IMR-90 (cell line): Measurements from ENCODE around the gene ZSWIM8. TPM values are rescaled to one million over a fixed set of nuclear protein-coding genes. Genes with fewer than 3 reads are reported as not detected.

ENCODE experiments used
- ATAC-seq: fragments of 200-7000 bp; cut with Tn5 transposase; 2 replicates; pipeline ENCODE4 v1.9.1; 2020; ENCODE audit warnings: low read depth, mild to moderate bottlenecking, moderate library complexity
- BruUV-seq: library from RNA; stranded (reverse); fragments of 400-500 nt; replicated peaks from 2 replicates; lab custom pipeline; 2021; lab: Mats Ljungman, UMichigan
- CTCF ChIA-PET: fragments of 300-600 bp; formaldehyde crosslinking; extraction: SDS; loops from one replicate; lab custom pipeline; 2021; ENCODE audit warnings: antibody characterized with exemption; lab: Yijun Ruan, JAX
- POLR2A ChIA-PET: fragments of 300-600 bp; sonication (Branson Sonifier 250); formaldehyde crosslinking; loops from one replicate; lab custom pipeline; 2022; ENCODE audit warnings: antibody characterized with exemption; ENCODE audit not compliant: unreplicated experiment; lab: Charles Lee
- DNase-seq: peaks from one replicate; pipeline ENCODE4 v3.0.0; 2013
- H2AFZ ChIP-seq: replicated peaks from 2 replicates; pipeline ENCODE3; 2013; ENCODE audit warnings: low read length, mild to moderate bottlenecking; ENCODE audit not compliant: poor library complexity
- H2AK5ac ChIP-seq: 2 replicates; pipeline ENCODE4 v1.6.1; 2013; ENCODE audit warnings: low read depth, low read length, inconsistent platforms
- H2AK9ac ChIP-seq: replicated peaks from 2 replicates; pipeline ENCODE3; 2013; ENCODE audit warnings: mild to moderate bottlenecking, low read depth, low read length, moderate library complexity; ENCODE audit not compliant: poor library complexity
- H2BK120ac ChIP-seq: 2 replicates; pipeline ENCODE4 v1.6.1; 2013; ENCODE audit warnings: low read depth, low read length, inconsistent platforms
- H2BK15ac ChIP-seq: 3 replicates; pipeline ENCODE4 v1.6.1; 2013; ENCODE audit warnings: low read depth, low read length, inconsistent platforms
- H2BK20ac ChIP-seq: 2 replicates; pipeline ENCODE4 v1.6.1; 2013; ENCODE audit warnings: low read depth, mild to moderate bottlenecking, inconsistent platforms, low read length, moderate library complexity
- H2BK5ac ChIP-seq: 2 replicates; pipeline ENCODE4 v1.6.1; 2013; ENCODE audit warnings: mild to moderate bottlenecking, low read depth, low read length, inconsistent platforms; ENCODE audit not compliant: poor library complexity, severe bottlenecking
- H3K14ac ChIP-seq: replicated peaks from 2 replicates; pipeline ENCODE4 v1.6.1; 2013; ENCODE audit warnings: low read depth, low read length, inconsistent platforms
- H3K18ac ChIP-seq: 2 replicates; pipeline ENCODE4 v1.6.1; 2013; ENCODE audit warnings: low read depth, low read length, control low read depth
- H3K23ac ChIP-seq: 2 replicates; pipeline ENCODE4 v1.6.1; 2013; ENCODE audit warnings: low read depth, low read length, inconsistent platforms
- H3K27ac ChIP-seq: 2 replicates; pipeline ENCODE4 v1.5.1; 2013; ENCODE audit warnings: mild to moderate bottlenecking, control low read depth, low read length; ENCODE audit not compliant: insufficient read depth
- H3K27me3 ChIP-seq: 2 replicates; pipeline ENCODE4 v1.6.1; 2013; ENCODE audit warnings: low read length; ENCODE audit not compliant: control insufficient read depth, insufficient read depth
- H3K36me3 ChIP-seq: 2 replicates; pipeline ENCODE4 v1.6.1; 2013; ENCODE audit warnings: low read length, mixed read lengths; ENCODE audit not compliant: control insufficient read depth, insufficient read depth
- H3K4ac ChIP-seq: 2 replicates; pipeline ENCODE4 v1.6.1; 2013; ENCODE audit warnings: low read depth, low read length, inconsistent platforms
- H3K4me1 ChIP-seq: 2 replicates; pipeline ENCODE4 v1.6.1; 2013; ENCODE audit warnings: low read length, mixed read lengths; ENCODE audit not compliant: control insufficient read depth, insufficient read depth
- H3K4me2 ChIP-seq: 2 replicates; pipeline ENCODE4 v1.6.1; 2013; ENCODE audit warnings: low read depth, mild to moderate bottlenecking, control low read depth, low read length, moderate library complexity
- H3K4me3 ChIP-seq: 2 replicates; pipeline ENCODE4 v1.5.1; 2013; ENCODE audit warnings: low read depth, mild to moderate bottlenecking, control low read depth, low read length, moderate library complexity; ENCODE audit not compliant: insufficient read depth
- H3K56ac ChIP-seq: 2 replicates; pipeline ENCODE4 v1.6.1; 2013; ENCODE audit warnings: low read length, inconsistent platforms; ENCODE audit not compliant: insufficient read depth; ENCODE audit errors: extremely low read depth
- H3K79me1 ChIP-seq, 2 experiments: 2 replicates each; pipeline ENCODE4 v1.6.1; 2013; ENCODE audit warnings: low read length in 2 of 2, inconsistent platforms in 1 of 2, low read depth in 1 of 2
- H3K9ac ChIP-seq: 2 replicates; pipeline ENCODE4 v1.6.1; 2013; ENCODE audit warnings: low read depth, low read length, control low read depth
- H3K9me1 ChIP-seq: 2 replicates; pipeline ENCODE4 v1.6.1; 2013; ENCODE audit warnings: low read length, inconsistent platforms; ENCODE audit not compliant: insufficient read depth
- H3K9me3 ChIP-seq: 2 replicates; pipeline ENCODE4 v1.6.1; 2013; ENCODE audit warnings: low read length; ENCODE audit not compliant: control insufficient read depth, insufficient read depth
- H4K20me1 ChIP-seq: 2 replicates; pipeline ENCODE4 v1.6.1; 2013; ENCODE audit warnings: low read length, inconsistent platforms; ENCODE audit not compliant: insufficient read depth
- H4K5ac ChIP-seq: 2 replicates; pipeline ENCODE4 v1.6.1; 2013; ENCODE audit warnings: mild to moderate bottlenecking, low read depth, low read length, control low read depth
- H4K8ac ChIP-seq, 2 experiments: 2 replicates each; pipeline ENCODE4 v1.6.1; 2013; ENCODE audit warnings: low read depth in 2 of 2, low read length in 2 of 2, control low read depth in 1 of 2, inconsistent platforms in 1 of 2
- H4K91ac ChIP-seq: 2 replicates; pipeline ENCODE4 v1.6.1; 2013; ENCODE audit warnings: low read depth, low read length, inconsistent platforms; ENCODE audit not compliant: insufficient read depth
- BHLHE40 ChIP-seq: fragments of 150-350 bp; IDR thresholded peaks from 2 replicates; pipeline ENCODE4 v1.6.1; 2016; ENCODE audit warnings: mild to moderate bottlenecking, low read depth, low read length
- CEBPB ChIP-seq: IDR thresholded peaks from 2 replicates; pipeline ENCODE4 v1.6.1; 2012; ENCODE audit warnings: low read depth, low read length, improper control_type of control experiment
- CHD1 ChIP-seq: IDR thresholded peaks from 2 replicates; pipeline ENCODE4 v1.6.1; 2012; ENCODE audit warnings: low read depth, low read length, improper control_type of control experiment
- ELK1 ChIP-seq: fragments of 150-350 bp; IDR thresholded peaks from 2 replicates; pipeline ENCODE4 v1.6.1; 2016; ENCODE audit warnings: low read depth, mild to moderate bottlenecking, low read length, moderate library complexity, borderline replicate concordance
- FOS ChIP-seq: fragments of 150-350 bp; IDR thresholded peaks from 2 replicates; pipeline ENCODE4 v1.6.1; 2016; ENCODE audit warnings: low read depth, low read length
- MAFK ChIP-seq: IDR thresholded peaks from 2 replicates; pipeline ENCODE4 v1.6.1; 2012; ENCODE audit warnings: low read depth, low read length, improper control_type of control experiment
- MAZ ChIP-seq: IDR thresholded peaks from 2 replicates; pipeline ENCODE4 v1.6.1; 2012; ENCODE audit warnings: low read depth, mild to moderate bottlenecking, low read length, improper control_type of control experiment, moderate library complexity, borderline replicate concordance
- MXI1 ChIP-seq: IDR thresholded peaks from 2 replicates; pipeline ENCODE4 v1.6.1; 2012; ENCODE audit warnings: low read depth, mild to moderate bottlenecking, low read length, moderate library complexity, borderline replicate concordance
- NFE2L2 ChIP-seq: fragments of 150-350 bp; IDR thresholded peaks from 2 replicates; pipeline ENCODE4 v1.6.1; 2016; ENCODE audit warnings: low read depth, mild to moderate bottlenecking, low read length
- POLR2A ChIP-seq: IDR thresholded peaks from 2 replicates; pipeline ENCODE4 v1.6.1; 2012; ENCODE audit warnings: mild to moderate bottlenecking, low read depth, low read length
- RAD21 ChIP-seq: IDR thresholded peaks from 2 replicates; pipeline ENCODE4 v1.6.1; 2012; ENCODE audit warnings: low read length, improper control_type of control experiment
- RCOR1 ChIP-seq: IDR thresholded peaks from 2 replicates; pipeline ENCODE4 v1.6.1; 2012; ENCODE audit warnings: mild to moderate bottlenecking, low read length, improper control_type of control experiment; ENCODE audit not compliant: insufficient replicate concordance
- RFX5 ChIP-seq: IDR thresholded peaks from 2 replicates; pipeline ENCODE4 v1.8.0; 2012; ENCODE audit warnings: low read depth, mild to moderate bottlenecking, low read length, moderate library complexity
- SMC3 ChIP-seq: fragments of 150-350 bp; IDR thresholded peaks from 2 replicates; pipeline ENCODE4 v1.6.1; 2016; ENCODE audit warnings: low read depth, mild to moderate bottlenecking, antibody characterized with exemption, low read length, moderate library complexity
- USF2 ChIP-seq: fragments of 150-350 bp; IDR thresholded peaks from 2 replicates; pipeline ENCODE4 v1.6.1; 2017; ENCODE audit warnings: mild to moderate bottlenecking, antibody characterized with exemption, low read length, low read depth
- WGBS, 2 experiments: methylation state at CpG; one replicate each; pipeline versions ENCODE4 v1.1.5 to v1.1.7; 2013; ENCODE audit warnings: missing lambda C conversion rate in 2 of 2; ENCODE audit not compliant: insufficient read length in 1 of 2; ENCODE audit errors: extremely low coverage in 2 of 2; 5-methylcytosine and 5-hydroxymethylcytosine counted together
- dilution Hi-C: fragments of 300-500 bp; cut with HindIII; formaldehyde crosslinking; loops from one replicate; pipeline ENCODE4 v1.14.3; 2018; ENCODE audit warnings: low sequenced_read_pairs; ENCODE audit not compliant: unreplicated experiment
- in situ Hi-C: fragments of 300-500 bp; cut with MboI; formaldehyde crosslinking; loops from 3 replicates; pipeline ENCODE4 v1.14.3; 2019; ENCODE audit warnings: low sequenced_read_pairs, inconsistent platforms, mixed read lengths
- intact Hi-C: fragments of 100-400 bp; cut with micrococcal nuclease; formaldehyde crosslinking; loops from 2 replicates; pipeline ENCODE4 v1.10.0; 2022
- polyA plus RNA-seq, 3 experiments: library from polyadenylated mRNA; depleted of rRNA; stranded (reverse); fragments of >200 nt; gene quantifications; 2 replicates each; pipeline ENCODE4 v1.2.3, GENCODE V29; 2012; ENCODE audit warnings: low replicate concordance in 1 of 3
- total RNA-seq: library from RNA; depleted of rRNA; stranded (reverse); fragments of >200 nt; gene quantifications from 2 replicates; pipeline ENCODE4 v1.2.3, GENCODE V29; 2012
- TF ChIP-seq, protein P1 (sequence below): conservative IDR thresholded peaks from 2 replicates; pipeline ENCODE4 v1.5.1; 2012; ENCODE audit warnings: mild to moderate bottlenecking, low read depth, low read length, improper control_type of control experiment

The ZSWIM8 gene
- total and polyA plus RNA-seq, 2 of the 4 experiments (the other 2 are of a cell fraction): 16.8 to 103 TPM

DNA sequence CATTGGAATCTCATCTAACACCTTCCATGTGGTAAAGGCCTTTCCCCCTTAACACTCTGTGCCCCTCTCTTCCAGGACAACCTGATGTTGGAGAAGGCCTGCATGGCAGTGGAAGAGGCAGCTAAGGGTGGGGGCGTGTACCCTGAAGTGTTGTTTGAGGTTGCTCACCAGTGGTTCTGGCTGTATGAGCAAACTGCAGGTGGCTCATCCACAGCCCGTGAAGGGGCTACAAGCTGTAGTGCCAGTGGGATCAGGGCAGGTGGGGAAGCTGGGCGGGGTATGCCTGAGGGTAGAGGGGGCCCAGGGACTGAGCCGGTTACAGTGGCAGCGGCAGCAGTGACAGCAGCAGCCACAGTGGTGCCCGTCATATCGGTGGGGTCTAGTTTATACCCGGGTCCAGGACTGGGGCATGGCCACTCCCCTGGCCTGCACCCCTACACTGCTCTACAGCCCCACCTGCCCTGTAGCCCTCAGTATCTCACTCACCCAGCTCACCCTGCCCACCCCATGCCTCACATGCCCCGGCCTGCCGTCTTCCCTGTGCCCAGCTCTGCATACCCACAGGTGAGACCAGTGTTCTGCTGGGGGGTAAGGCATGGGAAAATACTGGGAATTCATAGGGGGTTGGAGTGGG, 13.6 kb downstream of the ZSWIM8 start:
- WGBS, 2 experiments: 86% methylated on average over 4 of the region's 10 CpGs; no CpG with 5 or more reads in 1 of the 2 experiments
- BruUV-seq: no TSS peak
- H3K79me1 ChIP-seq: peaks cover 2 to 10% of the 10 kb centered on the region in 2 experiments; a peak in 2 of 4 replicates
- ChIA-PET POLR2A (no interaction called here), CTCF (no interaction called here)
- peaks cover 3% of the 10 kb centered on the region; the same call in 1 of the 2 replicates for H4K20me1 ChIP-seq
- H3K4ac ChIP-seq: no peak overlapping the region
- no peak overlapping the region for H2AK9ac ChIP-seq
- H3K9ac ChIP-seq: no peak overlapping the region
- no peaks in the 10 kb centered on the region for H3K4me1 ChIP-seq
- TF ChIP-seq MAZ (no peak), CHD1 (no peak), MAFK (no peak), USF2 (no peak), NFE2L2 (no peak), RCOR1 (no peak), RAD21 (no peak), BHLHE40 (no peak), SMC3 (no peak), ELK1 (no peak), MXI1 (no peak), POLR2A (no peak), FOS (no peak), CEBPB (no peak), RFX5 (no peak)
- TF ChIP-seq, protein P1, sequence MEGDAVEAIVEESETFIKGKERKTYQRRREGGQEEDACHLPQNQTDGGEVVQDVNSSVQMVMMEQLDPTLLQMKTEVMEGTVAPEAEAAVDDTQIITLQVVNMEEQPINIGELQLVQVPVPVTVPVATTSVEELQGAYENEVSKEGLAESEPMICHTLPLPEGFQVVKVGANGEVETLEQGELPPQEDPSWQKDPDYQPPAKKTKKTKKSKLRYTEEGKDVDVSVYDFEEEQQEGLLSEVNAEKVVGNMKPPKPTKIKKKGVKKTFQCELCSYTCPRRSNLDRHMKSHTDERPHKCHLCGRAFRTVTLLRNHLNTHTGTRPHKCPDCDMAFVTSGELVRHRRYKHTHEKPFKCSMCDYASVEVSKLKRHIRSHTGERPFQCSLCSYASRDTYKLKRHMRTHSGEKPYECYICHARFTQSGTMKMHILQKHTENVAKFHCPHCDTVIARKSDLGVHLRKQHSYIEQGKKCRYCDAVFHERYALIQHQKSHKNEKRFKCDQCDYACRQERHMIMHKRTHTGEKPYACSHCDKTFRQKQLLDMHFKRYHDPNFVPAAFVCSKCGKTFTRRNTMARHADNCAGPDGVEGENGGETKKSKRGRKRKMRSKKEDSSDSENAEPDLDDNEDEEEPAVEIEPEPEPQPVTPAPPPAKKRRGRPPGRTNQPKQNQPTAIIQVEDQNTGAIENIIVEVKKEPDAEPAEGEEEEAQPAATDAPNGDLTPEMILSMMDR: no peak
- no peak overlapping the region for H4K8ac ChIP-seq
- H4K5ac ChIP-seq: no peak overlapping the region
- no peak overlapping the region for H4K91ac ChIP-seq
- H2BK5ac ChIP-seq: no peak overlapping the region
- no peak overlapping the region for H2AFZ ChIP-seq
- H3K14ac ChIP-seq: no peak overlapping the region
- H3K9me1 ChIP-seq: 0 out of 2 replicates have a peak, but pooled peaks cover 7% of the 10 kb centered on the region
- peaks cover 88% of the 10 kb centered on the region for H3K36me3 ChIP-seq
- dilution Hi-C loops (no loop called here), in situ Hi-C loops (no loop called here), intact Hi-C loops (no loop called here)
- H3K4me3 ChIP-seq: no peak overlapping the region
- no peak overlapping the region for H2BK15ac ChIP-seq
- no peak for ATAC-seq
- H2AK5ac ChIP-seq: no peak overlapping the region
- H3K56ac ChIP-seq: no peak overlapping the region
- no peaks in the 10 kb centered on the region for H3K27me3 ChIP-seq
- no peak overlapping the region for H3K23ac ChIP-seq
- no peak overlapping the region for H3K18ac ChIP-seq
- H3K4me2 ChIP-seq: no peak overlapping the region
- H2BK120ac ChIP-seq: no peak overlapping the region
- H3K27ac ChIP-seq: no peak overlapping the region
- DNase-seq: no peak
- H2BK20ac ChIP-seq: no peak overlapping the region
- no peaks in the 10 kb centered on the region for H3K9me3 ChIP-seq
